ENCODE measurements around the gene ATG2B.

Gene ATG2B

DNA sequence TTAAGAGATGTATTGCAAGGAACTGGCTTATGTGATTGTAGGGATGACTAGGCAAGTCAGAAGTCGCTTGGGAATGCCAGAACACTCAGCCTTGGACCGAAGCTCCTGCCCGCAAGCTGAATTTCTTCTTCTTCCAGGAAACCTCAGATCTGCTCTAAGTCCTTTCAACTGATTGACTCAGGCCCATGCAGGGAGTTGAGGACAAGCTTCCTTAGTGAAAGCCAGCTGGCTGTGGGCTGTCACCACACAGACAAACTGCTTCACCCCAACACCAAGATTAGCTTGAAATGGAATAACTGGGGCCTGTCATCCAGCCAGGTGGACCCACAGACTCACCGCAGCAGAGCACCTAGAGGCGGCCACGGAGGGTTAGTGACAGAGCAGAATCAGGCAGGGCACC lies 133.8 kb downstream of the ATG2B start:
- no peak overlapping the region for H3K4me3 ChIP-seq (ENCODE audit: low read depth, low read length)
- no peaks in the 10 kb centered on the region for H3K36me3 ChIP-seq (ENCODE audit: insufficient read depth, low read length)
- H2AFZ ChIP-seq (ENCODE audit: low read length, unreplicated experiment) = no peak overlapping the region
- no peaks in the 10 kb centered on the region for H3K79me2 ChIP-seq (ENCODE audit: control insufficient read depth, insufficient read depth, low read length, unreplicated experiment)
- H3K4me1 ChIP-seq (ENCODE audit: control insufficient read depth, insufficient read depth, low read length, unreplicated experiment) = peaks cover 10% of the 10 kb centered on the region
- H3K27ac ChIP-seq (ENCODE audit: low read depth, low read length) = no peak overlapping the region
- H3K27me3 ChIP-seq (ENCODE audit: insufficient read depth, low read length) = no peaks in the 10 kb centered on the region
